GM18498 (cell line): Measurements from ENCODE around the gene SF3B3.
"Not testable (repeated sequence)": the region's sequence is repeated elsewhere in the genome, so short reads cannot be mapped to it uniquely, and the experiment has no call there.

Source experiments
- ATAC-seq: cut with Tn5 transposase; IDR thresholded peaks from one replicate; pipeline ENCODE4 v1.9.1; 2021; ENCODE audit warnings: mild to moderate bottlenecking, moderate library complexity; ENCODE audit not compliant: unreplicated experiment

The SF3B3 gene

GRCh38 chr16:70588565-70588964 is 64.9 kb downstream of the SF3B3 start:
- no peak for ATAC-seq

DNA sequence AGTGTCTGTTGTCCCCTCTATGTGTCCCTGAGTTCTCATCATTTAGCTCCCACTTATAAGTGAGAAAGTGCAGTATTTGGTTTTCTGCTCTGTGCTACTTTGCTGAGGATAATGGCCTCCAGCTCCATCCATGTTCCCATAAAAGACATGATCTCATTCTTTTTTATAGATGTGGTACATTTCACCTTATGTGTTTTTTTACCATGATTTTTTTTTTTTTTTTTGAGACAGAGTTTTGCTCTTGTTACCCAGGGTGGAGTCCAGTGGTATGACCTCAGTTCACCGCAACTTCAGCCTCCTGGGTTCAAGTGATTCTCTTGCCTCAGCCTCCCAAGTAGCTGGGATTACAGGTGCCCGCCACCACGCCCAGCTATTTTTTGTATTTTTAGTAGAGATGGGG is 65.8 kb downstream of the SF3B3 start:
- not testable (repeated sequence) for ATAC-seq

DNA sequence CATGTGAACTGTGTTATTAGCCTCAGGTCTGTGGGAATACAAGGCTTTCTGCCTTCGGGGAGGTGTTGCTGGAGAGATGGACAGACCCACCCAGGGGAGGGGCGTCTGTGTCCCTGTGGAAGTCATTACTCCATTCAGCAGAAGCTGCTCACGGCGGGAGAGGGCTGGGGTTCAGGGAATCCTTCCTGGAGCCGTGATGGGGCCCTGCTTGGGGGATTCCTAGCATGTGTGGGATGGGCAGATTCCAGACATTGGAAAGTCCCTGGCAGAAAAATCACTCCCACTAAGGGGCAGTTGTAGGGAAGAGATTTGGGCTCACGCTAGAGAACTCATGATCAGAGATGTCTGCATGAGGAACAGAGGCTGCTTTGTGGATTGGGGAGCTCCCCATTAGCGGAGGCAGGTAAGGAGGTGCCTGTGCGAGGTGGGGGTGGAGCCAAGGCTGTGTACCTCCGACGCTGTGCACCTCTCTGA is 66.4 kb downstream of the SF3B3 start:
- ATAC-seq, result no peak

- ATAC-seq, result no peak
These were observed 67.3 kb downstream of the SF3B3 start for GRCh38 chr16:70590722-70591415.

GRCh38 chr16:70591615-70592014 is 68.0 kb downstream of the SF3B3 start:
- no peak for ATAC-seq

DNA sequence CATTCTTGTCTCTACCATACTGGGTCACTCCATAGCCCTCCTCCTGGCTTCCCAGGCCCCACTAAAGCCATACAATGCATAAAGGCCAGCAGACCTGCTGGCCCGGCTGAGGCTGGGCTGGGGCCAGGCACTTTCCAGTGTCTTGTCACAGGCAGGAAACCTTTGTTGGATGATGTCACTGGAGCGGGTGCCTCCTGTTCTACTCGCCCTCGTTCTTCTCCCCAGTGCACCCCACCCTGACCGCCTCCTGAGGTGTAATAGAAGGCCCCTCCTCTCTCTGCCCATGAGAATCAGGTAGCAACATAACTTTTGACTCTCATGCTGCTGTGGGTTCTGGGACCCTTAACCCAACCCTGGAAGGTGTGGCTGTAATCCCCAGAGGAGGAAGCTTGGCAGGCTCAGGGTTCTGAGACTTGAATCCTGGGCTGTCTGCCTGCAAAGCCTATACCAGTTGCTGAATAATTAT is 68.5 kb downstream of the SF3B3 start:
- ATAC-seq, result no peak

GRCh38 chr16:70593544-70593943 is 69.9 kb downstream of the SF3B3 start:
- no peak for ATAC-seq

- ATAC-seq, result no peak
These were observed 71.0 kb downstream of the SF3B3 start for GRCh38 chr16:70594569-70594968.

DNA sequence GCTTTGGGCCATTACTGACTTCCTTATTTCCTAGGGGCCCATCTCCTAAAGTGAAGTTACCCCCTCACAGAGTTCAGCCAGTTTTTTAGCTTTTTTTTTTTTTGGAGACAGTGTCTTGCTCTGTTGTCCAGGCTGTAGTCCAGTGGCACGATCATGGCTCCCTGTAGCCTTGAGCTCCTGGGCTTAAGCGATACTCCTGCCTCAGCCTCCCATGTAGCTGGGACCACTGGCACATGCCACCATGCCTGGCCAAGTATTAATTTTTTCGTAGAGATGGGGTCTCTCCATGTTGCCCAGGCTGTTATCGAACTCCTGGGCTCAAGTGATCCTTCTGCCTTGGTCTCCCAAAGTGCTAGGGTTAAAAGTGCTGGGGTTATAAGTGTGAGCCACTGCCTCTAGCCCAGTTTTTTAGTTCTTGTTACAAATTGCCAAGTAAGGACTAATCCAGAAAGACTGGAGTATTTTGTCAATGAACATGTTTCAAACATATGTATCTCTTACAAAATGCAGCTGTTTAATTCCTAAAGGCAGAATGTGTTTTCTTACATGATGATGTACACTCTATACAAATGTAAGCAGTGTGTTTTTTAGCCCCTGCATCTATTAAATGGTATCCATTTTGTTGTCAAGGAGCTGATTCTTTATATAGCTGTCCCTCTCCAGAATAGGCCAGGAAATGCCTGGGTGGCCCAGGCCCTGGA is 73.7 kb downstream of the SF3B3 start:
- no peak for ATAC-seq

DNA sequence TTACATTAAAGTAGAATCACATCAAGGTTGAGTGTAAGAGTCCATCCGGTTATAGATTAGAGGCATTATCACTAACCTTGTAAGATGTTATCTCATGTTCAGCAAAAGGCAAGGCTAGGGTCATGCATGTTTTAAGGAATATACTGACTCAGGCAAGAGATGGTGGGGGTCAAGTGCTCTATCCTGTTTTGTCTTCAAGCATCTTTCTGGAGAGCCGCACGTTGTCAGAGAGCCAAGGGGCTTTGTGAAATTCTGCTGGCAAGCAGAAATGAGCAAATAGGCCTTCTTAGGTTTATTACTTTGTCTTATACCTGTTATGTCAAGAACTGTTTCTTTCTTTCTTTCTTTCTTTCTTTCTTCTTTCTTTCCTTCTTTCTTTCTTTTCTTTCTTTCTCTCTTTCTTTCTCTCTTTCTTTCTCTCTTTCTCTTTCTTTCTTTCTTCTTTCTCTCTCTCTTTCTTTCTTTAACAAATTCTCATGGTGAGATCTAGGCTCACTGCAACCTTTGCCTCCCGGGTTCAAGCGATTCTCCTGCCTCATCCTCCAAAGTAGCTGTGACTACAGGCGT is 75.4 kb downstream of the SF3B3 start:
- no peak for ATAC-seq

DNA sequence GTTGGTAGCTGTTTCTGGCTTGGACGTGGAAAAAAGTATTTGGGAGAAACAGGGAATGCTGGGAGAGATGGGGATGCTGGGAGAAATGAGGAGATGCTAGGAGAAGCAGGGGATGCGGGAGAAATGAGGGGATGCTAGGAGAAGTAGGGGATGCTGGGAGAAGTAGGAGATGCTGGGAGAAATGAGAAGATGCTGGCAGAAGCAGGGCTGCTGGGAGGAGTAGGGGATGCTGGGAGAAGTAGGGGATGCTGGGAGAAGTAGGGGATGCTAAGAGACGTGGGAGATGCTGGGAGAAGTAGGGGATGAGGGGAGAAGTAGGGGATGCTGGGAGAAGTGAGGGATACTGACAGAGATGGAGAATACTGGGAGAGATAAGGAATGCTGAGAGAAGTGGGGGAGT is 77.1 kb downstream of the SF3B3 start:
- ATAC-seq, result no peak

DNA sequence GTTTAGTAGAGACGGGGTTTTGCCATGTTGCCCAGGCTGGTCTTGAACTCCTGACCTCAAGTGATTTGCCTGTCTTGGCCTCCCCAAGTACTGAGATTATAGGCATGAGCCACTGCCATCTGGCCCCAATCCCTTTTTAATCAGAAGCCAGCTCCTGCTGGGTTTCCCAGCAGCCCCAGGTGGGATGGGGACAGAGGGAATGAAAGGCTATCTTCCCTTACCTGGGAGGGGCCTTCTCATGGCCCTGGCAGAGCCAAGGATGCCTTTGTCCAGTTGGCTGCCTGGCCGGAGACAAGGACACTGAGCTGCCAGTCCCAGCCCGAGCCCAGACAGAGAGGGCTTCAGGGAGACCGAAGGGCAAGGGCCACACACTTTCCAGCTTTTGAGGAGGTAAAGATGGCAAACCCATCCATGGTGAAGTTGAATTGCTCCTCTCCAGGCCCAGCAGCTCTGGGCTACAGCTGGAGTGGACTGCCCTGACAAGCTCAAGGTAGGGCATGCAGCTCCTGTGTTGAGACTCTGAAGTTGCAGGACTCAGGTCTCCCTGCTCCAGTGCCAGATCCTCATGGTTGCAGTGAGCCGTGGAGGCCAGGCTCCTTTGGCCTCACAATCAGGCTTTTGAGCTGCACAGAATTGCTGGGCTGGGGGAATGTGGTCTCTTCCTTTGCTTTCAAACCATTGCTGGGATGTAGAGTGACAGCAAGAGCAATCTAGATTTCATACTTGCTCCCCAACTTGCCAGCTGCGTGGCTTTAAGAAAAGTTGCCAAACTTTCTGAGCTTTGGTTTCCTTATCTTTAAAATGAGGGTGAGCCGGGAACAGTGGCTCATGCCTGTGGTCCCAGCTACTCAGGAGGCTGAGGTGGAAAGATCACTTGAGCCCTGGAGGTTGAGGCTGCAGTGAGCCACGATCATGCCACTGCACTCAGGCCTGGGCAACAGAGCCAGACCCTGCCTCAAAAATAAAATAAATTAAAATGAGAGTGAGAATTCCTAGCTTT is 78.3 kb downstream of the SF3B3 start:
- no peak for ATAC-seq

DNA sequence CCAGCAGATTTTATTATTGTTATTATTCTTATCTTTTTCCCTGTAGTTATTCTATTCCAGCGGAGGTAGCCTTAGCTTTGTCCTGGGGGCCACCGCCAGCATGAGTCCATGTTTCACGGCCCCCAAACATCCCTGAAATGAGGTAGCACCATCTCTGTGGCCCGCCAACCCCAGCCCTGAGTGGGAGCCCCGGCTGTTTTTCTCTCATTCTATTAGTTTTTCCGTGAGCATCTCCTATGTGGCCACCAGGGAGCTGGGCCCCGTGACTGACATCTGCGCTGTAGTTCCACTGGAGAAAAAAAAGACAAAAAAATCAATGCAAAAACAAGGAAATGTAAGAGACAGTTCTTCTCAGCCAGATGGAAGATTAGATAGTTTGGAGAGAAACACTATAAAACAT is 79.2 kb downstream of the SF3B3 start:
- ATAC-seq, result no peak

DNA sequence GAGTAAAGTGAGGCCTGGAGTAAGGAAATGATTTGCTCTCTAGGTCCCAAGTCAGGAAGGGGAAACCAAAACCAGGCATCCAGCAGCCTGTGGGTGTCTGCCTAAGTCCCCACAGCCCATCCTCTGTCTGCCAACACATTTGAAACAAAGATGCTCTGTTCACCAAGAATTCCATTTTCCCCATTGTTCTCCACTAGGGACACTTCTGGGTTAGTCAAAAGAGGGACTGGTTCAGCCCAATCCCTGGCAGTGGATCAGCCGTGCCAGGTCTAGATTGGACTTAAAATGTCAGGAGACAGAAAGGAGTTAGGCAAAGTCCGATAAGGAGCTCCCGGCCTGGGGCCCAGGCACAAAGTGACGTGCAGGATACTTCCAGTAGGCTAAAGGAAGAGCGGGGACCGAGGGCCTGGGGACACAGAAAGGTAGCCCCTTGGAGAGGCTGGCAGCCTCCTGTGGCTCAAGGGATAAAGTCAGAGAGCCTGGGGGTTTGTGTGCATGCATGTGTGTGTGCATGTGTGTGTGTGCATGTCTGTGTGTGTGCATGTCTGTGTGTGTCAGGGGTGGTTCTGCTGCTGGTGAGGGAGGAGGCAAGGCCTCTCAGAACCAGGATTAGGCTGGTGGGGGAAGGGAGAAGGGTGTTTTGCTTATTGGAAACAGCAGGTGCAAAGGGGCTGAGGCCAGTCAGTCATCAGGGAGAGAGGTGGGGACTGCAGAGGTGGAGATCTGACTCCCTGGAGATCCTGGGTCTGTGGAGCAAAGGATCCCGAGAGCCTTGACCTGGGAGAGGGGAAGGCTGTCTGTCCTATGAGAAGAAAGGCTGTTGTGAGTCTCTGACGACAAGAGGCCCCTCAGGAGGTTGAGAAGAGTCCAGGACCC is 81.0 kb downstream of the SF3B3 start:
- ATAC-seq, result no peak

DNA sequence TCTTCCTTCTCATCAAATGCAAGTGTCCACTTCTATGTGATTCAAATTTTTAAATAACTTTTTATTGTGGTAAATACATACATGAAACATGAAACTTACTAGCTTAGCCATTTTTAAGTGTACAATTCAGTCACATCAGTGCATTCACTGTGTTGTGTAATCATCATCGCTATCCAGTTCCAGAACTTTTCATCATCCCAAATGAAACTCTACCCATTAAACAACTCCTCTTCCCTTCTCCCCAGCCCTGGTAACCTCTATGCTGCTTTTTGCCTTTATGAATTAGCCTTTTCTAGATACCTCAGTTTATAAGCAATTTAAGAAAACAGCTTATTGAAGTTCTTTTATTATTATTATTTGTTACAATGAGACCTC is 81.7 kb downstream of the SF3B3 start:
- no peak for ATAC-seq

DNA sequence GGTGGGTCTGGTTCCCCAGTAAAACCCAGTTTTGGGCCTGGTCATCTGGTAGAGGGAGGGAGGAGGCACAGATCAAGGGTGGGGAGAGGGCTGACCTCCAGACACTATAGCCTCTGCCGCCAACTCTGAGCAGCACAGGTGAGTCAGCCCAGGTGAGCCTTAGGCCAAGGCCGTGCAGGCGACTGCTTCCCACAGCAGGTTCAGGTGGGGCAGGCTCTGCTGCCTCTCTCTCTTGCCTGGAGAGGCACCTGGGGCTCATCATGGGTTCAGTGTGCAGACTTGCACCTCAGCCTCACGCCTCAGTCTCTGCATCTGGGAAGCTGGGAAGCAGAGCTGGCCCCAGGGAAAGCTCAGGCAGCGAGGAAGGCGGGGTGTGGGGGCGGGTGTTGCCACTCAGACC is 84.9 kb downstream of the SF3B3 start:
- ATAC-seq, result no peak

- no peak for ATAC-seq
These were observed 86.9 kb downstream of the SF3B3 start for GRCh38 chr16:70610273-70611223.

- no peak for ATAC-seq
These were observed 87.6 kb downstream of the SF3B3 start for GRCh38 chr16:70611224-70611598.

- no peak for ATAC-seq
These were observed 88.2 kb downstream of the SF3B3 start for GRCh38 chr16:70611785-70612303.
